Heart right ventricle (tissue), 16 donors: ENCODE data around the gene ANKFN1. TPM values are rescaled to one million over a fixed set of nuclear protein-coding genes. Genes with fewer than 3 reads are reported as not detected.

Experiments
- ATAC-seq, 8 donors: fragments of 200-7000 bp; cut with Tn5 transposase; one replicate each; pipeline ENCODE4 v1.9.1; 2020; ENCODE audit warnings: mild to moderate bottlenecking in 8 of 8, moderate library complexity in 8 of 8, moderate number of reproducible peaks in 1 of 8
- DNase-seq, 2 donors: peaks; one replicate each; pipeline ENCODE4 v3.0.0-alpha.2; 2020
- H3K27ac ChIP-seq, 10 donors: fragments of 200-600 bp; sonication (generic) in 2 of 10; one replicate each; pipeline versions ENCODE4 v1.5.0 to v1.8.0; 2020 to 2022; ENCODE audit warnings: mild to moderate bottlenecking in 3 of 10
- H3K27me3 ChIP-seq, 7 donors: fragments of 200-600 bp; one replicate each; pipeline ENCODE4 v1.8.0; 2021 to 2022; ENCODE audit warnings: mild to moderate bottlenecking in 2 of 7
- H3K36me3 ChIP-seq, 9 donors: fragments of 200-600 bp; sonication (generic) in 1 of 9; one replicate each; pipeline versions ENCODE4 v1.5.0 to v1.8.0; 2020 to 2022; ENCODE audit warnings: mild to moderate bottlenecking in 2 of 9
- H3K4me1 ChIP-seq, 9 donors: fragments of 200-600 bp; sonication (generic) in 1 of 9; one replicate each; pipeline versions ENCODE4 v1.5.0 to v1.8.0; 2020 to 2022; ENCODE audit warnings: mild to moderate bottlenecking in 4 of 9
- H3K4me3 ChIP-seq, 10 donors: fragments of 200-600 bp; sonication (generic) in 2 of 10; one replicate each; pipeline versions ENCODE4 v1.5.0 to v1.8.0; 2020 to 2022; ENCODE audit warnings: mild to moderate bottlenecking in 7 of 10, moderate library complexity in 2 of 10
- H3K9me3 ChIP-seq, 11 donors: fragments of 200-600 bp in 10 of 11; sonication (generic) in 2 of 11; one replicate each; pipeline versions ENCODE4 v1.5.0 to v1.8.0; 2013 to 2022; ENCODE audit warnings: mild to moderate bottlenecking in 2 of 11, control low read depth in 1 of 11, moderate library complexity in 1 of 11
- WGBS, 2 donors: extraction: QIAGEN DNeasy Blood & Tissue Kit; methylation state at CpG; one replicate each; pipeline ENCODE4 v1.1.7; 2013; ENCODE audit warnings: inconsistent platforms in 1 of 2; 5-methylcytosine and 5-hydroxymethylcytosine counted together
- intact Hi-C, 10 donors: fragments of 100-400 bp; cut with DNase I; formaldehyde crosslinking; loops; one replicate each; pipeline versions ENCODE4 v1.11.1 to v1.14.2; 2022
- polyA plus RNA-seq, 2 donors: library from polyadenylated mRNA; stranded (reverse); fragments of 200-250 nt; gene quantifications; one replicate each; pipeline ENCODE4 v1.2.3, GENCODE V29; 2013
- total RNA-seq, 10 donors: library from RNA; stranded (reverse); fragmentation: NEBNext Ultra II Directional in 3 of 10; extraction: Animal tissue kit (Norgen Biotek cat#: 25700) in 3 of 10; gene quantifications; one replicate each; pipeline versions ENCODE4 v1.2.1 to v1.2.4, GENCODE V29; 2021 to 2023
- TF ChIP-seq, protein P1 (sequence below), 9 donors: fragments of 200-600 bp; sonication (generic) in 2 of 9; IDR thresholded peaks; one replicate each; pipeline versions ENCODE4 v1.5.0 to v1.8.0; 2021 to 2022; ENCODE audit warnings: antibody characterized with exemption in 9 of 9, mild to moderate bottlenecking in 5 of 9, moderate library complexity in 1 of 9
- donor health status: Arrhythmogenic right ventricular cardiomyopathy.
- donor health status: ischemic (EF 13 %, LVEDD 7.1; RV severe dilation, severe dysfunction).
- donor health status: healthy with polysubstance abuse.
- donor health status: DM: no; HTN: yes; CAD: no.
- donor health status: DM: no; HTN: no; CAD: no.
- donor health status: ischemic (EF 25% LVEDD 6.9; RV normal size, moderate dysfunction).
- donor health status: ischemic (EF 25% LVEDD 5.7; RV mildly dilated, moderate dysfunction).
- donor health status: healthy.
- donor health status: DM: yes; HTN: yes; CAD: no.
- donor health status: Ischemic cardiomyopathy.
- donor health status: ischemic (EF 35%, LVEDD 5.7; RV mildly dilated, moderate dysfunction).
- donor health status: nonischemic (EF 11% LVEDD 7.7; RV severe dilation, severe dysfunction).
- donor health status: DM: yes; HTN: yes; CAD: no.
- donor health status: PGD.
- donor health status: ischemic (EF 29% LVEDD 5.4; RV normal size, mild dysfunction).
- donor health status: nonischemic (EF 23%, LVEDD 6.1; RV moderate dilation, normal function).

Gene ANKFN1
- total and polyA plus RNA-seq, 12 donors = 0.01 to 0.38 TPM; not detected in 10

DNA sequence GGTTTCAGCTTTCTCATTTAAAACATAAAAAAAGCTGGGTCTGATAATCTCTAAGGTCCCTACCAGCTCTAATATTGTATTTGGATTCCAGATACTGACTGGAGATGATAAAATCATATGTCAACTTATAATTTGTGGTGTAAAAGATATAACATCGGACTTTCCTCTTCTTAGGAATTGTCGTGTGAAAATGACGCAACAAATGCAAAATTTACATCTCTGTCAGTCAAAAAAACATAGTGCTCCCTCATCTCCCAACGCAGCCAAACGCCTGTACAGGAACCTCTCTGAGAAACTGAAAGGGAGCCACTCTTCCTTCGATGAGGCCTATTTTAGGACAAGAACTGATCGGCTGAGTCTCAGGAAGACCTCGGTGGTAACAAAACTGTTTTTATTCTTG, 197.3 kb downstream of the ANKFN1 start:
- Histone ChIP-seq H3K27ac (no peak overlapping the region), H3K4me1 (no peaks in the 10 kb centered on the region), H3K4me3 (no peak overlapping the region), H3K27me3 (no peaks in the 10 kb centered on the region), H3K36me3 (no peaks in the 10 kb centered on the region), H3K9me3 (peaks cover 0 to 11% (median 7%) of the 10 kb centered on the region in 11 donors)
- ATAC-seq (no peak), DNase-seq (no peak)
- intact Hi-C loops = no loop called here
- TF ChIP-seq, protein P1, sequence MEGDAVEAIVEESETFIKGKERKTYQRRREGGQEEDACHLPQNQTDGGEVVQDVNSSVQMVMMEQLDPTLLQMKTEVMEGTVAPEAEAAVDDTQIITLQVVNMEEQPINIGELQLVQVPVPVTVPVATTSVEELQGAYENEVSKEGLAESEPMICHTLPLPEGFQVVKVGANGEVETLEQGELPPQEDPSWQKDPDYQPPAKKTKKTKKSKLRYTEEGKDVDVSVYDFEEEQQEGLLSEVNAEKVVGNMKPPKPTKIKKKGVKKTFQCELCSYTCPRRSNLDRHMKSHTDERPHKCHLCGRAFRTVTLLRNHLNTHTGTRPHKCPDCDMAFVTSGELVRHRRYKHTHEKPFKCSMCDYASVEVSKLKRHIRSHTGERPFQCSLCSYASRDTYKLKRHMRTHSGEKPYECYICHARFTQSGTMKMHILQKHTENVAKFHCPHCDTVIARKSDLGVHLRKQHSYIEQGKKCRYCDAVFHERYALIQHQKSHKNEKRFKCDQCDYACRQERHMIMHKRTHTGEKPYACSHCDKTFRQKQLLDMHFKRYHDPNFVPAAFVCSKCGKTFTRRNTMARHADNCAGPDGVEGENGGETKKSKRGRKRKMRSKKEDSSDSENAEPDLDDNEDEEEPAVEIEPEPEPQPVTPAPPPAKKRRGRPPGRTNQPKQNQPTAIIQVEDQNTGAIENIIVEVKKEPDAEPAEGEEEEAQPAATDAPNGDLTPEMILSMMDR (IDR thresholded peaks at IDR 0.05) = no peak
- WGBS, 2 donors = 85 to 86% methylated on average over 8 of the region's 8 CpGs

DNA sequence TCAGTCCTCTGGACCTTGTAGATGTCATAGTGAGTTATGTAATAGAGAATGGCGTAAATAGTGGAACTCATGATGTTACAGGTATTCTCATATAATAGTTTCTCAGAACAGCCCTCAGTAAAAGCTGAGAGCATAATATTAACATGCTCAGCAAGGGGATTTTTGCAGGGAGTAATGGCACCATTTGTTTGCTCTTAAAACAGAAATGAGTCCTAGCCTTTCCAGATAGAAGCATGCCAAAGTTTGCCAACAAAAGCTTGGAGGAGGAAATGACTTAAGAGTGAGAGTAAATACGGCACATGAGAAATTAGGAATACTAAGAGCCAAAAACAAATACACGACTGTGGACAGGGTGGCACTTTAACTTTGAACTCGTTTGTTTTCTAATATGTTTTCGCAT, 198.4 kb downstream of the ANKFN1 start:
- H3K36me3 ChIP-seq = no peaks in the 10 kb centered on the region
- TF ChIP-seq, protein P1 (IDR thresholded peaks at IDR 0.05) = no peak
- DNase-seq = no peak
- 65 to 72% methylated on average over 5 of the region's 5 CpGs for WGBS, 2 donors
- H3K27me3 ChIP-seq = no peaks in the 10 kb centered on the region
- ATAC-seq = no peak
- H3K4me1 ChIP-seq = no peaks in the 10 kb centered on the region
- H3K9me3 ChIP-seq = peaks cover 0 to 2% (median 0%) of the 10 kb centered on the region in 11 donors
- no peak overlapping the region for H3K4me3 ChIP-seq
- intact Hi-C loops = no loop called here
- H3K27ac ChIP-seq = no peak overlapping the region

DNA sequence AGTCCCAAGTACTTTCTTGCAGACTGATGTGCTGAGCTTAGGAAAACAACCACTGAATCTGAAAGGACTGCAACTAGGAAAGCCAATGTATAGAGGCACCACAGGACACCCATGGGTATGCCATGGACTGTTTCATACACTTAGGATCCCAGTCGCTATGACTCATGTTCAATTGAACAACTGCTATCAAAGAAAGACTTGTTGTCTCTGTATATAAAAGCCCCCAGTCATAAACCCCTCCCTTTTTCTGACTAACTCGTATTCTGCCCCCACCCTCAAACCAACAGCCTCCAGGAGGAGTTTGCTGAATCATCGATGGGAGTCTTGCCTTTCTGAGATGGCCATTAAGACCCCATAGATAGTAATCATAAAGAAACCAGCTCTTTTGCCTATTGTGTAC, 205.4 kb downstream of the ANKFN1 start:
- ATAC-seq = no peak
- Histone ChIP-seq H3K36me3 (no peaks in the 10 kb centered on the region), H3K27me3 (peaks cover 0 to 10% (median 0%) of the 10 kb centered on the region in 7 donors), H3K9me3 (no peaks in the 10 kb centered on the region), H3K4me1 (no peaks in the 10 kb centered on the region), H3K27ac (no peak overlapping the region), H3K4me3 (no peak overlapping the region)
- WGBS, 2 donors = 78 to 80% methylated on average over 3 of the region's 3 CpGs
- no peak for DNase-seq
- intact Hi-C loops = no loop called here
- TF ChIP-seq, protein P1 (IDR thresholded peaks at IDR 0.05) = no peak

DNA sequence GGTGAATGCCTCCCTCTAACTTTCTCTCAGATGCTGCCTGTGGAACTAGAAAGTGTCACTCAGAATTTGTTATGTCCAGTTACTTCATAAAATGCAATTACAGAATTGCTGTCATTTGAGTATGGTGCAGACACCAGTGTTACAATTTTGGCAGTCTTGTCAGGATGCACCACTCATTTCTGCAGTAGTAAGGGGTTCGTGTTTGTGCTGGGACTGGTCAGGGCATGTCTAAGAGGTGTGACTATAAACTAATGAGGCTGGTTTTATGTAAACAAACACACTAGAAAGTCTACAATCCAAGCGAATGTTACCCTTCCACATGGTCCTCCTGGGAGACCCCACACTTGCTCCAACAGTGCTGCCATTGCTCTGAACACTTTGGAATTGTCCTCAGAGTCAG, 206.2 kb downstream of the ANKFN1 start:
- Histone ChIP-seq H3K9me3 (no peaks in the 10 kb centered on the region), H3K27me3 (peaks cover 0 to 10% (median 0%) of the 10 kb centered on the region in 7 donors), H3K4me1 (no peaks in the 10 kb centered on the region), H3K36me3 (no peaks in the 10 kb centered on the region), H3K4me3 (no peak overlapping the region), H3K27ac (no peak overlapping the region)
- WGBS, 2 donors = 66 to 67% methylated on average over 2 of the region's 2 CpGs
- ATAC-seq = no peak
- DNase-seq = no peak
- TF ChIP-seq, protein P1 (IDR thresholded peaks at IDR 0.05) = no peak
- intact Hi-C loops = no loop called here
